Skin epidermis (tissue), 12 donors: Measurements from ENCODE around the gene ZNF326.
"Not testable (repeated sequence)": the region's sequence is repeated elsewhere in the genome, so short reads cannot be mapped to it uniquely, and the experiment has no call there.

Experiments used
- H3K27ac ChIP-seq, 21 experiments: fragments of 200-600 bp; sonication (generic) in 11 of 21; one replicate each; pipeline ENCODE4 v1.5.0; 2020; ENCODE audit warnings: mild to moderate bottlenecking in 3 of 21, inconsistent platforms in 2 of 21, moderate library complexity in 2 of 21
- H3K4me3 ChIP-seq, 7 experiments: fragments of 200-600 bp; sonication (generic) in 2 of 7; one replicate each; pipeline ENCODE4 v1.5.0; 2020; ENCODE audit warnings: inconsistent platforms in 2 of 7, mild to moderate bottlenecking in 2 of 7, moderate library complexity in 1 of 7

The ZNF326 gene

DNA sequence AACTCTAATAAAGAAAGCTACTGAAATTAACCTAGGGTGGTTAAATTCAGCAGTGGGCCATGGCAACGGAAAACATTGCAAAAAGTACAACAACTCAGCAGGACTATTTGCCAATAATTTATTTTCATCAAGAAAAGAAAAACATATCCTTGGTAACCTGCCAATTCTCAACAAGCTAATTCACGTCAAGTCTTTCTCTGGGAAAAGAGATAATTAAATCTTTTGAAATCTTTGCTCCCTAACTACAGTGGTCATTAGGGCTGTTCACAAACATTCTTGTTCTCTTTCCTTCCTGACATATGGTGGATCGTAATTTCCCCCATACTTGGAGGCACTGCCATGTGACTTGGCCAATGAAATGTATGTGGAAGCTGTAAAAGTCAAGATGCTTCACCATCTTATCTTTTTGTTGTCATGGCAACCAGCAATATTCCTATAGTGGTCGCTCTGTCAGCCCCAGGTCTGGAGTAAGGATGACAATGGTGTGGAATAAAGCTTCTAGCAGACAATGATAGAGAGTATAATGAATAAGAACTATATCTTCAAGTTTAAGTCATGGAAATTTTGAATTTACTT, 29.6 kb upstream of the ZNF326 start:
- Histone ChIP-seq H3K4me3 (no peak overlapping the region), H3K27ac (no peak overlapping the region)

DNA sequence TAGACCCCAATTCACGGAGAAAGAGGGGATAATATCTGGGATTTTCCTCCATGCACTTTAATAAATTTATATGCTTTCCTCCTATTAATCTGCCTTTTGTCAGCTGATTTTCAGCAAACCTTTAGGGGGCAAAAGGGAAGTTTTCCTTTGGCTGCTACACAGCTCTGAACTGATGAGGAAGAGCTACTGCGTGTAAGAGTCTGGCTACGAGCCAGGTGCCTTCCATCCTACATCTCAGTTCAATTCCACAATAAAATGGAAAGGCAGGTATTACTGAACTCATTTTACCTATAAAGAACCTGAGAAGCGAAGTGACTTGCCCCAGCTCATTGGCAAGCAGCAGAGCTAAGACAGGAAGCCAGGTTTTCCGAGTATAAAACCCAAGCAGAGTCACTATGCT, 28.3 kb upstream of the ZNF326 start:
- H3K4me3 ChIP-seq = no peak overlapping the region
- H3K27ac ChIP-seq = no peak overlapping the region

- Histone ChIP-seq H3K4me3 (no peak overlapping the region), H3K27ac (peak overlapping the region in 4 of 21 experiments; percentile 1 to 48 (median 24))
These were observed 23.3 kb upstream of the ZNF326 start for GRCh38 chr1:89971600-89971999.

DNA sequence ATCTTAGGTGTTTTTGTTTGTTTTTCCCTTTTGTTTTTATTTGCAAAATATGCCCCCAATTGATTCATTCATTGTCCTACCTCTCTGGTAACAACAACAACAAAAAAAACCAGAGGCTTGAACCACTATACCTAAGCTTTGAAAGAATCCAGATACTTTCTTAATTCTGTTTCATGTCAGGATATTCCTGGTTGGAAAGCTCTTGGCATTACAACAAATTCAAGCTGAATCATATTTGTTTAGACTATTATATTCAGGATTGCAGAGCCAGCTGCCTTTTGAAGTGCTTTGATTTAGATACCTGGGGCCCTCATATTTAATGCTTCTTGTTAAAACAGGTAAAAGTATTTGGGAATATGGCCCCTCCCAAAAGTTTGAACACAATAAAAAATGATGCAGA, 22.9 kb upstream of the ZNF326 start:
- Histone ChIP-seq H3K27ac (peak overlapping the region in 4 of 21 experiments; percentile 1 to 48 (median 24)), H3K4me3 (no peak overlapping the region)

DNA sequence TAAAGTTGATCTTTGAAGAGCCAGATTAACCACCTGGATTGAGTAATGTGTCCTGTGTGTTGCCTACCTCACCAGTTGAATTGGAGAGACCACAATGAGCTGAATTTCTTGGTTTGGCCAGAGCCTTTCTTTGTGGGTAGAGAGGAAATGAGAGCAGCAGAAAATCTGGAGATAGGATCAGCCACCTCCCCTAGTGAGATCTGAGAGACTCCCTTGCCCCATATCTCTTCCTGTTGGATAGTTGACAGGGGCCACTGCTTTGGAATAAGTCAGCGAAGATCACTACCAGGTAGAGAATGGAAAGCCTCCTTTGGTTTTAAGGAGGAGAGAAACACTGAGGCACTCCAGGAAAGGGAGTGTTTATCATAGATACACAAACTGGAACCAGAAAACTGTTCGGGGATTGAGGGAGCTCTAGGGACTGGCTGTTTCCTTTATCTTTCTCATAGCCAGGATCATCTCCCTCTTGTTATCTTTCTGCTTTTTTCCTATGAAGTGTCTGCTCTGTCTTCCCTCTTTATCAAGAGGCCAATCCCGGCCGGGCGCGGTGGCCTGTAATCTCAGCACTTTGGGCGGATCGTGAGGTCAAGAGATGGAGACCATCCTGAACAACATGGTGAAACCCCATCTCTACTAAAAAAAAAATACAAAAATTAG, 21.3 kb upstream of the ZNF326 start:
- Histone ChIP-seq H3K4me3 (no peak overlapping the region), H3K27ac (no peak overlapping the region)

DNA sequence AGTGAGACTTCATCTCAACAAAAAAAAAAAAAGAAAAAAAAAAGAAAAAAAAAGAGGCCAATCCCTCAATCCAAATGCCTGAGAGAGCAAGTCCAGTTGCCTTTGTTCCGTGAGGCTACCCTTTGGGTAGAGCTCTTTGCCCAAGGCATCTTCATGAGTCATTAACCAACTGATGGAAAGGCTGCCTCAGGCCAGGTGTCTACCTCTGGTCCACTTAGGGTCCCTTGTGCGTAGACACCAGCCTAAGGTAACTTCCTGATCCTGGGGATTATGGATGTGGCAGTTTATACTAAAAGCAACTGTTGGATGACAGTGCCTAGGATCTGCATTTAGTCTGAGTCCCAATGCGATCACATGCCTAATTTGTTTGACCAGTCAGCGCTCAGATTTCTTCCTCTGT, 20.7 kb upstream of the ZNF326 start:
- Histone ChIP-seq H3K4me3 (no peak overlapping the region), H3K27ac (peak overlapping the region in 1 of 21 experiments; percentile 8)

DNA sequence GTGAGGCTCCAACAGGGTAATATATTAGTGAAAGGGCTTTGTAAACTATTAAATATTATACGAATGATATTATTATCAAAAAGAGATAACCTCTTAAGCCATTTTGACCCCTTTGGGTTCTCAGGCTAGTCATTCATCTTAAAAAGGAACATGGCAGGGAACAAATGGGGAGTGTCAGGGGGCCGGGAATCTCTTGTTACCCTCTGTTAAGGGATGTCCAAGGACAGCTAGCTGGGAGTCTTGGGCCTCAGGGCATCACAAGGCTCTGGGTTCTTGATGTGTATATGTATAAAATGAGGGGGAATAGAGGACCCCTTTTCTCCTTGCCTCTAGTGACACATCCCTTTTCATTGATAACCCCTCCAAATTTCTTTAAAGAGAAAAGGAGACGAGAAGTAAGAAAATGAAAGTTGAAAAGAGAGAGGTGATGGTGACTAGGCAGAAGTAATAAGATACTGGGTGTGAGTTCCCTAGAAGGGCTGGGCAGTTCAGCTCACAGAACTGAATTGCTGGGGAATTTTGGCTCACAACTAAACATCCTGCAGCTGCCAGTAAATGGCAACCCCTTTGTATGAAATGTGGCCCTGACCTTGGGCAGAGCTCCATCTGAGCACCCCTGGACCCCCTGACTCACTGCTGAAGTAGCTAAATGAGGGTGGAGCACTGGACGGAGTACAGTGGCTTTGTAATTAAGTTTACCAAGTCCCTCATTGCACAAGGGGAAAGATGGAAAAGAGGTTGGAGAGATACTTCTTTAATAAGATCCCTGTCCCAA, 20.0 kb upstream of the ZNF326 start:
- Histone ChIP-seq H3K4me3 (no peak overlapping the region), H3K27ac (peak overlapping the region in 3 of 21 experiments; percentile 8 to 42 (median 11))

GRCh38 chr1:89975540-89976125, 19.3 kb upstream of the ZNF326 start:
- Histone ChIP-seq H3K27ac (peak overlapping the region in 2 of 21 experiments; percentile 11 to 42), H3K4me3 (no peak overlapping the region)

DNA sequence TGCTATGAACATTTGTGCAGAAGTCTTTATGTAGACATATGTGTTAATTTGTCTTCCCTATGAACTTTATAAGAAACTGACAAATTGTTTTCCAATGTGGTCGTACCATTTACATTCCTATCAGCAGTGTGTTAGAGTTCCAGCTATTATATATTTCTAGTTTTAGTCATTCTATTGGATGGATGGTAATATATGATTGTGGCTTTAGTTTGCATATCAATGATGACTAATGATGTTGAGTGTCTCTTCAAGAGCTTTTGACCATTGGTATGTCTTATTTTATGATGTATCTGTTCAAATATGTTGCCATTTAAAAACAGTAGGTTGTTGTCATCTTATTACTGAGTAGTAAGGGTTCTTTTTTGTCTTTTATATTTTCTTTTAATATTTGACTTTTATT, 16.2 kb upstream of the ZNF326 start:
- no peak overlapping the region for H3K27ac ChIP-seq
- H3K4me3 ChIP-seq = no peak overlapping the region

GRCh38 chr1:89980605-89981004, 14.3 kb upstream of the ZNF326 start:
- H3K4me3 ChIP-seq = no peak overlapping the region
- H3K27ac ChIP-seq = no peak overlapping the region

- H3K27ac ChIP-seq, H3K4me3 ChIP-seq: not testable (repeated sequence)
These were observed 12.1 kb upstream of the ZNF326 start for GRCh38 chr1:89982846-89983245.

- H3K4me3 ChIP-seq, H3K27ac ChIP-seq: not testable (repeated sequence)
These were observed 10.3 kb upstream of the ZNF326 start for GRCh38 chr1:89984564-89985116.

DNA sequence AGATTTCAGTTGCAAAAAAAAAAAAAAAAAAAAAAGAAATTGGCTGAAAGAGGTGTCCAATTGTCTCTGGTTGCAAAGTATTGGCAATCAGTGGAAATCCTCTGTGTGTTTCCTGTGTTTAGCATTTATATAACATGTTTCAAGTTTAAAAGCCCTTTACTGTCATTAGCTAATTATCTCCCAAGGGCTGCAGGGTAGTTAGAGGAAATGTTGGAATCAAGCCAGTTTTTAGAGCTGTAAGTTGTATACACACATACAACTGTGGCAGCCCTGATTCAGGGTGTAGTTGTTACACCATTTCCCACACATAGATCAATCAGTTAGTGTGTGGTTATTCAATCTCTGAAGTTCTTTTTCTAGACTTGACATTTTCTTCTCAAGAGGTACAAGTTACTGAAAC, 8.9 kb upstream of the ZNF326 start:
- H3K27ac ChIP-seq = no peak overlapping the region
- no peak overlapping the region for H3K4me3 ChIP-seq

GRCh38 chr1:89987159-89987819, 7.6 kb upstream of the ZNF326 start:
- H3K27ac ChIP-seq = no peak overlapping the region
- H3K4me3 ChIP-seq = no peak overlapping the region

DNA sequence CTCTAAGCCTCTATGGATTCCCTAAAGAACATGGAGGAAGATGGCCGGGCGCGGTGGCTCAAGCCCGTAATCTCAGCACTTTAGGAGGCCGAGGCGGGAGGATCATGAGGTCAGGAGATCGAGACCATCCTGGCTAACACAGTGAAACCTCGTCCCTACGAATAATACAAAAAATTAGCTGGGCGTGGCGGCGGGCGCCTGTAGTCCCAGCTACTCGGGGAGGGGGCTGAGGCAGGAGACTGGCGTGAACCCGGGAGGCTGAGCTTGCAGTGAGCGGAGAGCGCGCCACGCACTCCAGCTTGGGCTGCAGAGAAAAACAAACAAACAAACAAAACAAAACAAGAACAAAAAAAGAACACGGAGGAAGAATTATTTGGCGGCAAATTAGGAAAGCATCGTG, 5.8 kb upstream of the ZNF326 start:
- H3K27ac ChIP-seq = no peak overlapping the region
- H3K4me3 ChIP-seq = no peak overlapping the region

DNA sequence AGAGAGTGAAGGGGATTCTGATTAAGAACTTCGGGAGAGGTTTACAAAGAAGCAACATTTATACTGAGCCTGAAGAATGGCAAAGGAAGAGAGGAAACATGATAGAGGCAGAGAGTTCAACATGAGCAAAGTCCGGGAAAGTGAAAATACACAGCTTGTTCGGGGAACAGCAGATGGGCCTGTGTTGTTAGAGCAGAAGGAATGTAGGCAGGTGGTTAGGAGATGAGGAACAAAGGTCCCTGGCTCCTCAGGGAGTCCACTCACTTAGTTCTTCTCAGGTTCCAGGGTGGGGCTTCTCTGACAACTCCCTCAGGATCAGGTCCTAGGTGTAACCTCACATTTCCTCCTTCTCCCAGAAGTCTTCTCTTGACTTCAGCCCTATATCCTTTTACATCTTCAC, 5.1 kb upstream of the ZNF326 start:
- Histone ChIP-seq H3K4me3 (no peak overlapping the region), H3K27ac (no peak overlapping the region)

- Histone ChIP-seq H3K27ac (peak overlapping the region in 2 of 21 experiments; percentile 19 to 26), H3K4me3 (no peak overlapping the region)
These were observed 3.7 kb upstream of the ZNF326 start for GRCh38 chr1:89990976-89991831.

DNA sequence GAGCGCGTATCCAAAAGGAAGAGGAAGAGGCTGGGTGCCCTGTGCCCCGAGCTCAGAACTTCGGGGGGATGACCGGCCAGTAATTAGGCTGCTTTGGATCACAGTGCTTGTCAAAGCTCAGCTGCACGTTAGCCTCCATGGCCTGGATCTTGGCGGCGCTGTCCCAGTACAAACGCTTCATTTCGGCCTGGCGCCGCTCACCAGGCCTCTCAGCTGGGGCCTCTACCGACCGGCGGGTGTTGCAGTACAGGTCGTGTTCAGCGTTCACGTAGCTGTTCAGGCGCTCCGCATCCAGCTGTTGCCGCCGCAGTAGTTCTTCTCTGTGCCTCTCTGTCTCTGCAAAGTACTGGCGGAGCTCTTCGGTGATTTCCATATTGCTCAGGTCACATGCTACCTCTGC, 1.4 kb upstream of the ZNF326 start:
- no peak overlapping the region for H3K27ac ChIP-seq
- no peak overlapping the region for H3K4me3 ChIP-seq

- peak overlapping the region; percentile 68 to 96 (median 76) for H3K4me3 ChIP-seq
- H3K27ac ChIP-seq = peak overlapping the region in 20 of 21 experiments; percentile 88 to 98 (median 94)
These were observed 592 bp upstream of the ZNF326 start for GRCh38 chr1:89994231-89994804.
